GM23338 (cell line): ENCODE data around the gene LYRM2. TPM values are rescaled to one million over a fixed set of nuclear protein-coding genes. Genes with fewer than 3 reads are reported as not detected.

ENCODE experiments used
- ATAC-seq: fragments of 200-7000 bp; cut with Tn5 transposase; 3 replicates; pipeline ENCODE4 v1.9.1; 2020
- DNase-seq: peaks from one replicate; pipeline ENCODE4 v3.0.0-alpha.2; 2015; ENCODE audit warnings: low spot score
- H2AFZ ChIP-seq: fragments of 200-600 bp; sonication (generic); 2 replicates; pipeline ENCODE4 v1.8.0; 2016; ENCODE audit warnings: antibody characterized with exemption, mild to moderate bottlenecking, moderate library complexity
- H3F3A ChIP-seq: fragments of 200-600 bp; sonication (generic); replicated peaks from 2 replicates; pipeline ENCODE4 v1.8.0; 2017; ENCODE audit warnings: antibody characterized with exemption, mixed run types, low read depth
- H3K27ac ChIP-seq: fragments of 200-600 bp; sonication (generic); 2 replicates; pipeline ENCODE4 v1.6.1; 2016; ENCODE audit warnings: low read depth
- H3K27me3 ChIP-seq: fragments of 200-600 bp; sonication (generic); 2 replicates; pipeline ENCODE4 v1.8.0; 2016; ENCODE audit warnings: mild to moderate bottlenecking, mixed run types, moderate library complexity; ENCODE audit not compliant: insufficient read depth
- H3K36me3 ChIP-seq: fragments of 200-600 bp; sonication (generic); 2 replicates; pipeline ENCODE4 v1.8.0; 2016; ENCODE audit warnings: mild to moderate bottlenecking; ENCODE audit not compliant: insufficient read depth
- H3K4me1 ChIP-seq: fragments of 200-600 bp; sonication (generic); 2 replicates; pipeline ENCODE4 v1.8.0; 2016; ENCODE audit warnings: mild to moderate bottlenecking, moderate library complexity; ENCODE audit not compliant: insufficient read depth
- H3K4me2 ChIP-seq: fragments of 200-600 bp; sonication (generic); 2 replicates; pipeline ENCODE4 v1.7.1; 2017; ENCODE audit warnings: mixed run types
- H3K4me3 ChIP-seq: fragments of 200-600 bp; sonication (generic); 2 replicates; pipeline ENCODE4 v1.6.1; 2016; ENCODE audit warnings: mixed run types
- H3K79me2 ChIP-seq: fragments of 200-600 bp; sonication (generic); replicated peaks from 2 replicates; pipeline ENCODE4 v1.8.0; 2017; ENCODE audit warnings: mild to moderate bottlenecking; ENCODE audit not compliant: insufficient read depth
- H3K9me2 ChIP-seq: fragments of 200-600 bp; sonication (generic); 2 replicates; pipeline ENCODE4 v1.8.0; 2017; ENCODE audit not compliant: insufficient read depth
- H4K20me1 ChIP-seq: fragments of 200-600 bp; sonication (generic); replicated peaks from 2 replicates; pipeline ENCODE4 v1.8.0; 2017; ENCODE audit warnings: mild to moderate bottlenecking; ENCODE audit not compliant: insufficient read depth
- H3K27ac Mint-ChIP-seq: 2 replicates; pipeline ENCODE4 v1.8.0; 2020; ENCODE audit warnings: inconsistent platforms, mild to moderate bottlenecking, moderate library complexity, mixed read lengths
- H3K27me3 Mint-ChIP-seq: 3 replicates; pipeline ENCODE4 v1.8.0; 2022; ENCODE audit warnings: low read depth, mild to moderate bottlenecking, moderate library complexity, mixed read lengths, inconsistent platforms; ENCODE audit not compliant: insufficient read depth, poor library complexity
- H3K36me3 Mint-ChIP-seq: 3 replicates; pipeline ENCODE4 v1.8.0; 2021; ENCODE audit warnings: low read depth, mild to moderate bottlenecking, inconsistent platforms, moderate library complexity, mixed read lengths
- H3K4me1 Mint-ChIP-seq: 3 replicates; pipeline ENCODE4 v1.8.0; 2020; ENCODE audit warnings: mild to moderate bottlenecking, inconsistent platforms, mixed read lengths
- H3K4me3 Mint-ChIP-seq: 3 replicates; pipeline ENCODE4 v1.8.0; 2021; ENCODE audit warnings: moderate library complexity, mild to moderate bottlenecking, inconsistent platforms, mixed read lengths
- H3K9me3 Mint-ChIP-seq: 3 replicates; pipeline ENCODE4 v1.8.0; 2020; ENCODE audit warnings: moderate library complexity, mild to moderate bottlenecking, inconsistent platforms, mixed read lengths
- CREB1 ChIP-seq: fragments of 250-450 bp; sonication (Bioruptor Pico); IDR thresholded peaks from 2 replicates; pipeline ENCODE4 v1.5.0; 2020; ENCODE audit warnings: low read depth, mild to moderate bottlenecking, moderate library complexity
- CTCF ChIP-seq, 2 experiments: fragments of 200-600 bp in 1 of 2; sonication (generic) in 1 of 2; conservative IDR thresholded peaks; 2 replicates each; pipeline versions ENCODE4 v1.5.1 to v1.6.1; 2016 to 2017; ENCODE audit warnings: antibody characterized with exemption in 2 of 2, low read depth in 2 of 2, mild to moderate bottlenecking in 2 of 2, moderate library complexity in 1 of 2
- EZH2 ChIP-seq: fragments of 200-600 bp; sonication (generic); IDR thresholded peaks from one replicate; pipeline ENCODE4 v1.8.0; 2017; ENCODE audit warnings: antibody characterized with exemption, mild to moderate bottlenecking, low read depth; ENCODE audit not compliant: unreplicated experiment
- EZH2phosphoT487 ChIP-seq: fragments of 200-600 bp; sonication (generic); IDR thresholded peaks from one replicate; pipeline ENCODE4 v1.8.1; 2018; ENCODE audit warnings: antibody characterized with exemption; ENCODE audit not compliant: unreplicated experiment
- NANOG ChIP-seq: IDR thresholded peaks from 2 replicates; pipeline ENCODE4 v1.6.1; 2016; ENCODE audit warnings: antibody characterized with exemption, borderline replicate concordance
- ZNF331 ChIP-seq: fragments of 250-450 bp; sonication (Bioruptor Pico); IDR thresholded peaks from 2 replicates; pipeline ENCODE4 v1.5.0; 2020; ENCODE audit warnings: low read depth, mild to moderate bottlenecking, moderate library complexity
- ZNF462 ChIP-seq: fragments of 250-450 bp; sonication (Bioruptor Pico); IDR thresholded peaks from 2 replicates; pipeline ENCODE4 v1.5.0; 2020; ENCODE audit warnings: mild to moderate bottlenecking, moderate library complexity
- polyA plus RNA-seq: library from polyadenylated mRNA; unstranded; fragments of >200 nt; fragmentation: Nextera tagmentation; extraction: Ambion mirVana; gene quantifications from 2 replicates; pipeline ENCODE4 v1.2.1, GENCODE V29; 2016
- total RNA-seq: library from RNA; depleted of rRNA; stranded (reverse); fragments of >200 nt; shearing (Covaris generic); gene quantifications from 2 replicates; pipeline ENCODE4 v1.2.3, GENCODE V29; 2014

Gene LYRM2
- total and polyA plus RNA-seq, 2 experiments from 2014 or later: 20.3 to 67.3 TPM

GRCh38 chr6:89526563-89526869, 112.0 kb downstream of the LYRM2 start:
- Mint-ChIP-seq H3K4me3 (no peak overlapping the region), H3K36me3 (no peaks in the 10 kb centered on the region), H3K9me3 (no peaks in the 10 kb centered on the region), H3K27me3 (no peaks in the 10 kb centered on the region), H3K27ac (no peak overlapping the region), H3K4me1 (no peaks in the 10 kb centered on the region)
- Histone ChIP-seq H3K4me1 (no peaks in the 10 kb centered on the region), H3K4me2 (no peak overlapping the region), H3K36me3 (no peaks in the 10 kb centered on the region), H3K27ac (no peak overlapping the region), H3K4me3 (no peak overlapping the region), H4K20me1 (no peaks in the 10 kb centered on the region), H2AFZ (no peak overlapping the region), H3F3A (no peaks in the 10 kb centered on the region), H3K9me2 (no peaks in the 10 kb centered on the region; the same call in 1 of the 2 replicates), H3K27me3 (no peaks in the 10 kb centered on the region), H3K79me2 (no peaks in the 10 kb centered on the region)
- no peak for TF ChIP-seq CTCF (conservative IDR thresholded peaks at IDR 0.05; ENCODE audit: low read depth in 2 of 2)
- no peak for TF ChIP-seq CREB1
- no peak for TF ChIP-seq ZNF331 (CRISPR knock-in tag)
- no peak for TF ChIP-seq NANOG
- no peak for TF ChIP-seq EZH2
- TF ChIP-seq EZH2phosphoT487: no peak
- ATAC-seq (no peak), DNase-seq (no peak)

GRCh38 chr6:89525786-89526562, 112.6 kb downstream of the LYRM2 start:
- no peaks in the 10 kb centered on the region for H3K27me3 Mint-ChIP-seq
- no peak for TF ChIP-seq CTCF (conservative IDR thresholded peaks at IDR 0.05; ENCODE audit: low read depth in 2 of 2)
- TF ChIP-seq EZH2phosphoT487: no peak
- TF ChIP-seq ZNF462: no peak

More at GRCh38 chr6:89525786-89526562, 112.6 kb downstream of the LYRM2 start:
- no peaks in the 10 kb centered on the region for H3K36me3 Mint-ChIP-seq
- Histone ChIP-seq H3K9me2 (no peaks in the 10 kb centered on the region; the same call in 1 of the 2 replicates), H3K79me2 (no peaks in the 10 kb centered on the region), H3F3A (no peaks in the 10 kb centered on the region), H3K36me3 (no peaks in the 10 kb centered on the region), H3K4me3 (no peak overlapping the region), H3K4me1 (no peaks in the 10 kb centered on the region), H3K4me2 (no peak overlapping the region), H3K27me3 (no peaks in the 10 kb centered on the region), H3K27ac (no peak overlapping the region), H2AFZ (no peak overlapping the region), H4K20me1 (no peaks in the 10 kb centered on the region)
- no peak overlapping the region for H3K27ac Mint-ChIP-seq
- DNase-seq (no peak), ATAC-seq (no peak)
- H3K4me3 Mint-ChIP-seq: no peak overlapping the region
- H3K9me3 Mint-ChIP-seq: no peaks in the 10 kb centered on the region
- H3K4me1 Mint-ChIP-seq: no peaks in the 10 kb centered on the region
